ENCODE results near the gene CLGN. TPM values are rescaled to one million over a fixed set of nuclear protein-coding genes. Genes with fewer than 3 reads are reported as not detected.

The CLGN gene
- total and polyA plus RNA-seq, 2 of the 4 experiments (the other 2 are of a cell fraction), result 0.36 to 0.75 TPM

DNA sequence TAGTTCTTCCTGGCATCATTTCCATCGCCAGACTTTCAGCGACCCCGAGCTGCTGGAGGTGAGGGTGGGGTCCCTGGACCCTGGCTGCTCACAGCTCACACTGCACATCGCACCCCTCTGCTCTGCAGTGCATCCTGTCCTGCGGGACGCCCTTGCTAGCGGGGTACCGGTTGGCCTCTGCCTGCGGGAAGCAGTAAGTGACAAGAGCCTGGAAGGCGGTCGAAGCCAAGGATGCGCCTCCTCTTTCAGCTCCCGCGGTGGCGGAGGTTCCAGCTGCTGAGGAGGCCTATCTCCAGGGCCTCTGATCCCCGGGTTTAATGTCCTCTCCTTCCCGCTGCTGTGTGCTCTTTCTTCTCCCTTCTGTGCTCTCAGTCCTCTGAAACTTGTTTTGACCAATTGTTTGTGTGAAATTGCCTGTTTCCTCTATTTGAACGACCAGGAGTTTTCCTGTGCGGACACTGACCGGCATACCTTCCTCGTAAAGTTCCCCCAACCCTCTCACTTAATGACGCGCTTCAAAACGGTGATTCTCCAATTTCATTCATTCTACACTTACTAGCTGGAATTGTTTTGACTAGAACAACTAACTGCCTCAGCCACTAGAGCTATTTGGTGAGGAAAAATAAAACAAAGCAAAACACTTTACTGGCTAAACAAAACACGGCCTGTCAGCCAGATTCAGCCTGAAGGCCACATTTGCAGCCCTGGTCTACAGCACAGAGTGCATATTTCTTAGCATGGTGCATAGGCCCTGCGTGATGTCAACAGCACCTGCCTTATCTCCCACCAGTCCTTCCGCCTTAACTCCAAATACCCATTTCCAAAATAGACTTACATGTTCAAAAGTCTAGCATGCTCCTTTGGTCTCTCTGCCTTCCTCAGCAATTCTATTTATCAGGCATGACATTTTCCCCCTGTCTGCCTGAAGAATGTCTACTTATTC is 42.6 kb upstream of the CLGN start:
- CTCF ChIA-PET, result no interaction called here
- Histone ChIP-seq H4K8ac (ENCODE audit: low read depth in 2 of 2, low read length in 2 of 2) (no peak overlapping the region), H3K9me1 (ENCODE audit: insufficient read depth, low read length) (no peaks in the 10 kb centered on the region), H2AK5ac (ENCODE audit: low read depth, low read length) (no peak overlapping the region), H3K18ac (ENCODE audit: low read depth, low read length) (no peak overlapping the region), H2AK9ac (replicated peaks; ENCODE audit: low read depth, low read length, poor library complexity) (peak overlapping the region; percentile 15), H3K14ac (replicated peaks; ENCODE audit: low read depth, low read length) (no peak overlapping the region), H4K5ac (ENCODE audit: low read depth, low read length) (no peak overlapping the region), H3K4me2 (ENCODE audit: low read depth, low read length) (no peak overlapping the region), H2BK20ac (ENCODE audit: low read depth, low read length) (no peak overlapping the region), H3K36me3 (ENCODE audit: control insufficient read depth, insufficient read depth, low read length) (no peaks in the 10 kb centered on the region), H3K4ac (ENCODE audit: low read depth, low read length) (no peak overlapping the region), H3K56ac (ENCODE audit: extremely low read depth, insufficient read depth, low read length) (no peak overlapping the region), H3K9me3 (ENCODE audit: control insufficient read depth, insufficient read depth, low read length) (no peaks in the 10 kb centered on the region), H2AFZ (replicated peaks; ENCODE audit: low read length, poor library complexity) (peak overlapping the region; percentile 41), H3K4me3 (ENCODE audit: insufficient read depth, low read depth, low read length) (no peak overlapping the region), H3K9ac (ENCODE audit: low read depth, low read length) (no peak overlapping the region), H2BK120ac (ENCODE audit: low read depth, low read length) (no peak overlapping the region), H3K27ac (ENCODE audit: insufficient read depth, low read length) (no peak overlapping the region), H2BK15ac (ENCODE audit: low read depth, low read length) (no peak overlapping the region), H4K20me1 (ENCODE audit: insufficient read depth, low read length) (no peaks in the 10 kb centered on the region), H4K91ac (ENCODE audit: insufficient read depth, low read depth, low read length) (no peak overlapping the region), H2BK5ac (ENCODE audit: low read depth, low read length, poor library complexity, severe bottlenecking) (no peak overlapping the region), H3K4me1 (ENCODE audit: control insufficient read depth, insufficient read depth, low read length) (no peaks in the 10 kb centered on the region), H3K23ac (ENCODE audit: low read depth, low read length) (no peak overlapping the region), H3K79me1 (ENCODE audit: low read depth in 1 of 2, low read length in 2 of 2) (no peaks in the 10 kb centered on the region), H3K27me3 (ENCODE audit: control insufficient read depth, insufficient read depth, low read length) (peaks cover 16% of the 10 kb centered on the region)
- BruUV-seq (replicated peaks), result no TSS peak
- ATAC-seq (ENCODE audit: low read depth) (no peak), DNase-seq (no peak)
- dilution Hi-C loops (cut with HindIII; ENCODE audit: low sequenced_read_pairs, unreplicated experiment) (no loop called here), intact Hi-C loops (cut with micrococcal nuclease) (no loop called here), in situ Hi-C loops (cut with MboI; ENCODE audit: low sequenced_read_pairs) (no loop called here)
- WGBS, 2 experiments (ENCODE audit: extremely low coverage in 2 of 2, insufficient read length in 1 of 2), result 32% methylated on average over 13 of the region's 27 CpGs; no CpG with 5 or more reads in 1 of the 2 experiments
- TF ChIP-seq RCOR1 (IDR thresholded peaks at IDR 0.05; ENCODE audit: insufficient replicate concordance, low read length), result no peak
- POLR2A ChIA-PET (ENCODE audit: unreplicated experiment), result no interaction called here

All from IMR-90 (cell line).